ENCODE measurements around the gene OCA2. TPM values are rescaled to one million over a fixed set of nuclear protein-coding genes. Genes with fewer than 3 reads are reported as not detected.

OCA2 gene
- total and polyA plus RNA-seq, 10 donors: 0.39 to 3.0 (median 1.0) TPM

GRCh38 chr15:27936164-27936563 is 163.0 kb downstream of the OCA2 start:
- H3K27me3 ChIP-seq (replicated peaks in 1 of 7): no peaks in the 10 kb centered on the region
- H3K9me3 ChIP-seq: peaks cover 0 to 44% (median 28%) of the 10 kb centered on the region in 8 donors
- H3K4me1 ChIP-seq: no peaks in the 10 kb centered on the region
- intact Hi-C loops (cut with DNase I; ENCODE audit: low total_unique reads): no loop called here
- WGBS, 5 donors: 58 to 74% (median 70%) methylated on average over 2 of the region's 2 CpGs
- no peak overlapping the region for H3K4me3 ChIP-seq
- H3K36me3 ChIP-seq: no peaks in the 10 kb centered on the region
- H3K27ac ChIP-seq: no peak overlapping the region
- no peak for TF ChIP-seq CTCF (IDR thresholded peaks at IDR 0.05 in 8 of 11, conservative IDR thresholded peaks at IDR 0.05 in 3 of 11)
- TF ChIP-seq POLR2A (IDR thresholded peaks at IDR 0.05): no peak
- TF ChIP-seq POLR2AphosphoS5 (IDR thresholded peaks at IDR 0.05): no peak
- no peak for DNase-seq

- Histone ChIP-seq H3K4me1 (no peaks in the 10 kb centered on the region), H3K36me3 (no peaks in the 10 kb centered on the region), H3K27ac (no peak overlapping the region), H3K27me3 (replicated peaks in 1 of 7) (no peaks in the 10 kb centered on the region), H3K4me3 (no peak overlapping the region), H3K9me3 (peaks cover 0 to 52% (median 30%) of the 10 kb centered on the region in 8 donors)
- TF ChIP-seq CTCF (IDR thresholded peaks at IDR 0.05 in 8 of 11, conservative IDR thresholded peaks at IDR 0.05 in 3 of 11) (no peak), POLR2A (IDR thresholded peaks at IDR 0.05) (no peak), POLR2AphosphoS5 (IDR thresholded peaks at IDR 0.05) (no peak)
- no peak for DNase-seq
- 78 to 90% (median 85%) methylated on average over 4 of the region's 4 CpGs for WGBS, 5 donors
- intact Hi-C loops (cut with DNase I; ENCODE audit: low total_unique reads): no loop called here
Observed at GRCh38 chr15:27935328-27935727, 163.8 kb downstream of the OCA2 start.

GRCh38 chr15:27934782-27935181 is 164.3 kb downstream of the OCA2 start:
- Histone ChIP-seq H3K27me3 (replicated peaks in 1 of 7) (no peaks in the 10 kb centered on the region), H3K27ac (no peak overlapping the region), H3K4me3 (no peak overlapping the region), H3K36me3 (no peaks in the 10 kb centered on the region), H3K4me1 (no peaks in the 10 kb centered on the region), H3K9me3 (peaks cover 0 to 52% (median 30%) of the 10 kb centered on the region in 8 donors)
- 72 to 85% (median 81%) methylated on average over 9 of the region's 9 CpGs for WGBS, 5 donors
- DNase-seq: no peak
- intact Hi-C loops (cut with DNase I; ENCODE audit: low total_unique reads): no loop called here
- TF ChIP-seq CTCF (IDR thresholded peaks at IDR 0.05 in 8 of 11, conservative IDR thresholded peaks at IDR 0.05 in 3 of 11) (no peak), POLR2AphosphoS5 (IDR thresholded peaks at IDR 0.05) (no peak), POLR2A (IDR thresholded peaks at IDR 0.05) (no peak)

GRCh38 chr15:27933562-27933961 is 165.6 kb downstream of the OCA2 start:
- 87 to 96% (median 92%) methylated on average over 6 of the region's 6 CpGs for WGBS, 5 donors
- DNase-seq: no peak
- no peak overlapping the region for H3K27ac ChIP-seq
- TF ChIP-seq POLR2AphosphoS5 (IDR thresholded peaks at IDR 0.05) (no peak), CTCF (IDR thresholded peaks at IDR 0.05 in 8 of 11, conservative IDR thresholded peaks at IDR 0.05 in 3 of 11) (no peak), POLR2A (IDR thresholded peaks at IDR 0.05) (no peak)
- H3K9me3 ChIP-seq: peaks cover 0 to 52% (median 30%) of the 10 kb centered on the region in 8 donors
- no peaks in the 10 kb centered on the region for H3K4me1 ChIP-seq
- intact Hi-C loops (cut with DNase I; ENCODE audit: low total_unique reads): no loop called here
- H3K4me3 ChIP-seq: no peak overlapping the region
- H3K27me3 ChIP-seq (replicated peaks in 1 of 7): no peaks in the 10 kb centered on the region
- no peaks in the 10 kb centered on the region for H3K36me3 ChIP-seq
